GM12878 (cell line): ENCODE data around the gene BLOC1S3. TPM values are rescaled to one million over a fixed set of nuclear protein-coding genes. Genes with fewer than 3 reads are reported as not detected.

ENCODE experiments used
- ATAC-seq: fragments of 200-7000 bp; cut with Tn5 transposase; 3 replicates; pipeline ENCODE4 v1.9.1; 2020; ENCODE audit warnings: mild to moderate bottlenecking, moderate library complexity
- BruUV-seq: library from RNA; stranded (reverse); fragments of 400-500 nt; replicated peaks from 2 replicates; lab custom pipeline; 2021; lab: Mats Ljungman, UMichigan
- CTCF ChIA-PET: fragments of 300-600 bp; sonication (Branson Sonifier 250); formaldehyde crosslinking; extraction: SDS; loops from one replicate; lab custom pipeline; 2021; ENCODE audit warnings: inconsistent platforms; lab: Yijun Ruan, JAX
- POLR2A ChIA-PET: fragments of 350-600 bp; formaldehyde crosslinking; extraction: SDS; loops from one replicate; lab custom pipeline; 2021; ENCODE audit warnings: inconsistent platforms; lab: Charles Lee
- RAD21 ChIA-PET: fragments of 300-600 bp; sonication (Branson Sonifier 250); formaldehyde crosslinking; loops from one replicate; lab custom pipeline; 2023; ENCODE audit warnings: antibody characterized with exemption; ENCODE audit not compliant: unreplicated experiment; lab: Charles Lee
- SMC1A ChIA-PET: fragments of 300-600 bp; sonication (Branson Sonifier 250); formaldehyde crosslinking; loops from one replicate; lab custom pipeline; 2023; ENCODE audit not compliant: unreplicated experiment, uncharacterized antibody; lab: Charles Lee
- DNase-seq: peaks from one replicate; pipeline ENCODE4 v3.0.0-alpha.2; 2011; ENCODE audit warnings: low read depth, low spot score
- FAIRE-seq: peaks from 3 replicates; lab custom pipeline; 2011; peaks lifted over from hg19 to GRCh38; lab: Jason Lieb, UNC
- H2AFZ ChIP-seq: 2 replicates; pipeline ENCODE4 v1.6.0; 2011; ENCODE audit warnings: low read depth, low read length, control low read depth; ENCODE audit not compliant: control insufficient read depth
- H3K27ac ChIP-seq: 2 replicates; pipeline ENCODE4 v1.5.1; 2011; ENCODE audit warnings: control low read depth; ENCODE audit not compliant: control insufficient read depth, insufficient read depth
- H3K27me3 ChIP-seq, 2 experiments: replicated peaks in 1 of 2; 2 replicates each; pipeline versions ENCODE4 v1.6.0 to v1.6.1; 2011; ENCODE audit warnings: low read length in 1 of 2; ENCODE audit not compliant: control insufficient read depth in 2 of 2, insufficient read depth in 2 of 2
- H3K36me3 ChIP-seq, 2 experiments: 2 replicates each; pipeline ENCODE4 v1.5.1; 2011; ENCODE audit warnings: low read length in 1 of 2; ENCODE audit not compliant: control insufficient read depth in 2 of 2, insufficient read depth in 2 of 2
- H3K4me1 ChIP-seq: 2 replicates; pipeline ENCODE4 v1.6.1; 2011; ENCODE audit warnings: mild to moderate bottlenecking, low read length, moderate library complexity, mixed read lengths; ENCODE audit not compliant: control insufficient read depth, insufficient read depth
- H3K4me2 ChIP-seq: 2 replicates; pipeline ENCODE4 v1.6.0; 2011; ENCODE audit warnings: control low read depth; ENCODE audit not compliant: control insufficient read depth, insufficient read depth
- H3K4me3 ChIP-seq: fragments of 200-600 bp; sonication (generic); 2 replicates; pipeline ENCODE4 v1.5.1; 2016
- H3K79me2 ChIP-seq: 2 replicates; pipeline ENCODE4 v1.6.0; 2011; ENCODE audit warnings: low read length; ENCODE audit not compliant: control insufficient read depth, insufficient read depth
- H3K9ac ChIP-seq: 2 replicates; pipeline ENCODE4 v1.8.0; 2011; ENCODE audit warnings: low read length, control low read depth, mixed read lengths; ENCODE audit not compliant: control insufficient read depth, insufficient read depth
- H3K9me3 ChIP-seq: replicated peaks from 3 replicates; pipeline ENCODE4 v1.5.1; 2011; ENCODE audit warnings: mild to moderate bottlenecking, low read length; ENCODE audit not compliant: control insufficient read depth, insufficient read depth
- H4K20me1 ChIP-seq: 2 replicates; pipeline ENCODE4 v1.6.0; 2011; ENCODE audit not compliant: control insufficient read depth, insufficient read depth
- ASH2L ChIP-seq: fragments of 300-600, 200-600 bp; sonication (generic); IDR thresholded peaks from 2 replicates; pipeline ENCODE4 v1.6.1; 2017; ENCODE audit warnings: low read depth, mild to moderate bottlenecking, borderline replicate concordance
- CHD1 ChIP-seq: IDR thresholded peaks from 2 replicates; pipeline ENCODE4 v1.6.1; 2012; ENCODE audit warnings: low read depth, low read length, improper control_type of control experiment
- EP300 ChIP-seq, 2 experiments: fragments of 150-350 bp in 1 of 2; IDR thresholded peaks; 2 replicates each; pipeline ENCODE4 v1.6.1; 2011 to 2012; ENCODE audit warnings: low read depth in 2 of 2, low read length in 2 of 2, borderline replicate concordance in 1 of 2, improper control_type of control experiment in 1 of 2, inconsistent platforms in 1 of 2; ENCODE audit not compliant: control insufficient read depth in 1 of 2
- GABPA ChIP-seq: IDR thresholded peaks from 2 replicates; pipeline ENCODE4 v1.6.1; 2014; ENCODE audit warnings: antibody characterized with exemption, low read depth, mild to moderate bottlenecking, inconsistent platforms
- MEF2B ChIP-seq: fragments of 450-650 bp; IDR thresholded peaks from 2 replicates; pipeline ENCODE4 v1.6.1; 2018; ENCODE audit warnings: mild to moderate bottlenecking, moderate library complexity; ENCODE audit not compliant: partially characterized antibody, poor library complexity, severe bottlenecking
- NR2F1 ChIP-seq: fragments of 450-650 bp; conservative IDR thresholded peaks from 2 replicates; pipeline ENCODE4 v1.6.1; 2017; ENCODE audit warnings: mild to moderate bottlenecking
- PKNOX1 ChIP-seq: fragments of 450-650 bp; IDR thresholded peaks from 2 replicates; pipeline ENCODE4 v1.6.1; 2016; ENCODE audit warnings: mild to moderate bottlenecking
- RAD51 ChIP-seq: fragments of 450-650 bp; IDR thresholded peaks from 2 replicates; pipeline ENCODE4 v1.6.1; 2016; ENCODE audit warnings: moderate library complexity, mild to moderate bottlenecking, inconsistent platforms
- ZNF274 ChIP-seq: IDR thresholded peaks from one replicate; pipeline ENCODE4 v1.8.0; 2011; ENCODE audit not compliant: insufficient read length, insufficient read depth
- ZNF622 ChIP-seq: fragments of 450-650 bp; IDR thresholded peaks from 2 replicates; pipeline ENCODE4 v1.6.1; 2017; ENCODE audit warnings: mild to moderate bottlenecking, inconsistent platforms
- ZZZ3 ChIP-seq: IDR thresholded peaks from 2 replicates; pipeline ENCODE4 v1.6.1; 2011; ENCODE audit warnings: low read depth; ENCODE audit not compliant: control insufficient read depth, insufficient read length
- WGBS: methylation state at CpG from one replicate; pipeline ENCODE4 v1.1.6; 2016; ENCODE audit warnings: low lambda C conversion rate; ENCODE audit not compliant: insufficient replicate concordance, insufficient coverage; ENCODE audit errors: missing lambda C conversion rate; 5-methylcytosine and 5-hydroxymethylcytosine counted together
- in situ Hi-C: fragments of 300-500 bp; cut with MboI; formaldehyde crosslinking; loops from 9 replicates; pipeline ENCODE4 v1.14.3; 2018; ENCODE audit warnings: mixed read lengths
- intact Hi-C: fragments of 100-400 bp; cut with micrococcal nuclease; formaldehyde crosslinking; loops from one replicate; pipeline ENCODE4 v1.14.2; 2022; ENCODE audit not compliant: unreplicated experiment
- polyA plus RNA-seq, 11 experiments: library from polyadenylated mRNA; depleted of rRNA in 4 of 11; unstranded in 6 of 11; stranded (reverse) in 5 of 11; fragments of >200 nt; fragmentation: Nextera tagmentation in 4 of 11; fragmentation: Illumina TruSeq in 1 of 11; extraction: Ambion mirVana in 4 of 11; extraction: Trizol in 1 of 11; gene quantifications; 1 replicate in 1 of 11; 2 replicates in 10 of 11; pipeline versions ENCODE4 v1.2.1 to v1.2.3, GENCODE V29; 2011 to 2016; ENCODE audit warnings: inconsistent platforms in 2 of 11, missing spikeins in 2 of 11, low read depth in 1 of 11
- total RNA-seq, 4 experiments: library from RNA; depleted of rRNA in 3 of 4; stranded (reverse); fragments of >200 nt in 3 of 4; fragmentation: Illumina TruSeq in 1 of 4; extraction: Trizol in 1 of 4; gene quantifications; 2 replicates each; pipeline versions ENCODE4 v1.2.1 to v1.2.3, GENCODE V29; 2013 to 2021
- TF ChIP-seq, protein P1 (sequence below): fragments of 450-650 bp; IDR thresholded peaks from 2 replicates; pipeline ENCODE4 v1.6.1; 2017; ENCODE audit warnings: antibody characterized with exemption, mild to moderate bottlenecking, moderate library complexity
- TF ChIP-seq, protein P2 (sequence below): IDR thresholded peaks from 2 replicates; pipeline ENCODE4 v1.6.1; 2011; ENCODE audit warnings: borderline replicate concordance, low read depth, mild to moderate bottlenecking, moderate library complexity, mixed read lengths, low read length; ENCODE audit not compliant: insufficient read depth; ENCODE audit errors: extremely low read length

BLOC1S3 gene
- total and polyA plus RNA-seq, 10 of the 15 experiments (the other 5 are each of a cell fraction or from before 2014, with no cell fraction given): 3.6 to 18.3 (median 10.4) TPM

GRCh38 chr19:45150180-45150579 lies 28.4 kb upstream of the BLOC1S3 start:
- intact Hi-C loops (no loop called here), in situ Hi-C loops (no loop called here)
- ChIA-PET SMC1A (no interaction called here), CTCF (interaction anchor here (1.2 kb wide), 1 partner anchor 14 kb away, joined by 3 read pairs; no protein-coding TSS in a partner anchor), RAD21 (interaction anchor here (1.2 kb wide), 1 partner anchor 161 kb away, joined by 3 read pairs; no protein-coding TSS in a partner anchor), POLR2A (interaction anchor here (1.5 kb wide), 1 partner anchor 15 kb away, joined by 7 read pairs; no protein-coding TSS in a partner anchor)
- no TSS peak for BruUV-seq
- Histone ChIP-seq H3K79me2 (no peaks in the 10 kb centered on the region), H3K27me3 (peaks cover 5 to 9% of the 10 kb centered on the region in 2 experiments; a peak in 3 of 4 replicates), H3K9me3 (no peaks in the 10 kb centered on the region; the same call in 2 of the 3 replicates), H3K27ac (no peak overlapping the region), H2AFZ (no peak overlapping the region), H3K4me3 (no peak overlapping the region), H3K9ac (no peak overlapping the region), H3K36me3 (peaks cover 0 to 10% of the 10 kb centered on the region in 2 experiments; a peak in 2 of 4 replicates), H3K4me2 (no peak overlapping the region), H3K4me1 (peaks cover 14% of the 10 kb centered on the region), H4K20me1 (no peaks in the 10 kb centered on the region)
- no peak for DNase-seq
- TF ChIP-seq EP300 (IDR thresholded peaks at IDR 0.05; ENCODE audit: borderline replicate concordance in 1 of 2, control insufficient read depth in 1 of 2, low read depth in 2 of 2, low read length in 2 of 2): no peak
- no peak for TF ChIP-seq RAD51
- TF ChIP-seq ZZZ3: no peak
- TF ChIP-seq GABPA: no peak
- TF ChIP-seq ZNF274: no peak
- no peak for TF ChIP-seq CHD1
- TF ChIP-seq PKNOX1: no peak
- TF ChIP-seq ZNF622: no peak
- TF ChIP-seq MEF2B: no peak
- no peak for TF ChIP-seq ASH2L
- TF ChIP-seq, protein P1, sequence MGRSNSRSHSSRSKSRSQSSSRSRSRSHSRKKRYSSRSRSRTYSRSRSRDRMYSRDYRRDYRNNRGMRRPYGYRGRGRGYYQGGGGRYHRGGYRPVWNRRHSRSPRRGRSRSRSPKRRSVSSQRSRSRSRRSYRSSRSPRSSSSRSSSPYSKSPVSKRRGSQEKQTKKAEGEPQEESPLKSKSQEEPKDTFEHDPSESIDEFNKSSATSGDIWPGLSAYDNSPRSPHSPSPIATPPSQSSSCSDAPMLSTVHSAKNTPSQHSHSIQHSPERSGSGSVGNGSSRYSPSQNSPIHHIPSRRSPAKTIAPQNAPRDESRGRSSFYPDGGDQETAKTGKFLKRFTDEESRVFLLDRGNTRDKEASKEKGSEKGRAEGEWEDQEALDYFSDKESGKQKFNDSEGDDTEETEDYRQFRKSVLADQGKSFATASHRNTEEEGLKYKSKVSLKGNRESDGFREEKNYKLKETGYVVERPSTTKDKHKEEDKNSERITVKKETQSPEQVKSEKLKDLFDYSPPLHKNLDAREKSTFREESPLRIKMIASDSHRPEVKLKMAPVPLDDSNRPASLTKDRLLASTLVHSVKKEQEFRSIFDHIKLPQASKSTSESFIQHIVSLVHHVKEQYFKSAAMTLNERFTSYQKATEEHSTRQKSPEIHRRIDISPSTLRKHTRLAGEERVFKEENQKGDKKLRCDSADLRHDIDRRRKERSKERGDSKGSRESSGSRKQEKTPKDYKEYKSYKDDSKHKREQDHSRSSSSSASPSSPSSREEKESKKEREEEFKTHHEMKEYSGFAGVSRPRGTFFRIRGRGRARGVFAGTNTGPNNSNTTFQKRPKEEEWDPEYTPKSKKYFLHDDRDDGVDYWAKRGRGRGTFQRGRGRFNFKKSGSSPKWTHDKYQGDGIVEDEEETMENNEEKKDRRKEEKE: no peak
- TF ChIP-seq, protein P2, sequence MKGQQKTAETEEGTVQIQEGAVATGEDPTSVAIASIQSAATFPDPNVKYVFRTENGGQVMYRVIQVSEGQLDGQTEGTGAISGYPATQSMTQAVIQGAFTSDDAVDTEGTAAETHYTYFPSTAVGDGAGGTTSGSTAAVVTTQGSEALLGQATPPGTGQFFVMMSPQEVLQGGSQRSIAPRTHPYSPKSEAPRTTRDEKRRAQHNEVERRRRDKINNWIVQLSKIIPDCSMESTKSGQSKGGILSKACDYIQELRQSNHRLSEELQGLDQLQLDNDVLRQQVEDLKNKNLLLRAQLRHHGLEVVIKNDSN: no peak
- TF ChIP-seq NR2F1: no peak
- no peak for FAIRE-seq
- ATAC-seq: no peak
- 83% methylated on average over 4 of the region's 4 CpGs for WGBS
